HL-60 (cell line): ENCODE measurements around the gene GSTP1.
"Not testable (repeated sequence)": the region's sequence is repeated elsewhere in the genome, so short reads cannot be mapped to it uniquely, and the experiment has no call there.

Experiments
- DNase-seq, 2 experiments: peaks; one replicate each; pipeline ENCODE4 v3.0.0-alpha.2; 2010 to 2020; ENCODE audit warnings: low read depth in 1 of 2, low spot score in 1 of 2
- H3K27ac ChIP-seq: fragments of 250-450 bp; sonication (Bioruptor Pico); replicated peaks from 2 replicates; pipeline ENCODE4 v1.5.1; 2020; ENCODE audit warnings: mild to moderate bottlenecking, moderate library complexity
- H3K27me3 ChIP-seq: fragments of 250-450 bp; sonication (Bioruptor Pico); 2 replicates; pipeline ENCODE4 v1.5.1; 2021; ENCODE audit warnings: mild to moderate bottlenecking, moderate library complexity; ENCODE audit not compliant: insufficient read depth, poor library complexity, severe bottlenecking
- H3K4me3 ChIP-seq: replicated peaks from 2 replicates; pipeline ENCODE4 v1.5.1; 2011; ENCODE audit warnings: mild to moderate bottlenecking, control low read depth, low read length; ENCODE audit not compliant: insufficient read depth
- GABPA ChIP-seq: IDR thresholded peaks from 2 replicates; pipeline ENCODE4 v1.6.1; 2012; ENCODE audit warnings: low read depth
- POLR2AphosphoS5 ChIP-seq: IDR thresholded peaks from 2 replicates; pipeline ENCODE4 v1.6.1; 2012; ENCODE audit warnings: low read depth
- SPI1 ChIP-seq: IDR thresholded peaks from 2 replicates; pipeline ENCODE4 v1.6.1; 2012; ENCODE audit warnings: low read depth, mild to moderate bottlenecking, borderline replicate concordance
- TF ChIP-seq, protein P1 (sequence below): IDR thresholded peaks from one replicate; pipeline ENCODE4 v1.5.1; 2011; ENCODE audit warnings: low read length, control low read depth, inconsistent platforms; ENCODE audit not compliant: insufficient read depth
- TF ChIP-seq, protein P2 (sequence below): IDR thresholded peaks from 2 replicates; pipeline ENCODE4 v1.6.1; 2012; ENCODE audit warnings: low read depth; ENCODE audit not compliant: insufficient replicate concordance

The GSTP1 gene

DNA sequence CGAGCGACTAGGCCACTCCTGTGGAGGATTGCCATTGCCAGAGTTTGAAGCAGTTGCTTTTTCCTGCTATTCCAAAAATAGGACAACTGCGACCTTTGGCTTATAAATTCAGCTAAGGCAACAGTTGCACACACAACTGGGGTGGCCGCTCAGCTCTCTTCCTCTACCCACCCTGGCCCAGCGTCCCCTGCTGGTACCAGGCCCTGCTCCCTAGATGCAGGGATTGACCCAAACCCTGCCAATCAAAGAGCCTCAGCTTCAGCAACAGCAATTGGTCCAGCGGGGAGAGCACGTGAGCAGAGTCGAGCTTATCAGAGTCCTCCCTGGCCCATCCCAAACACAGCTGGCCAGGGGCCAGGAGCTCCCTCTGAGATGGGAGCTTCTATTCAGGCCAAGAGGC lies 38.3 kb upstream of the GSTP1 start:
- no peaks in the 10 kb centered on the region for H3K27me3 ChIP-seq
- DNase-seq, result no peak
- H3K27ac ChIP-seq, result no peak overlapping the region
- no peak overlapping the region for H3K4me3 ChIP-seq
- TF ChIP-seq, protein P1, sequence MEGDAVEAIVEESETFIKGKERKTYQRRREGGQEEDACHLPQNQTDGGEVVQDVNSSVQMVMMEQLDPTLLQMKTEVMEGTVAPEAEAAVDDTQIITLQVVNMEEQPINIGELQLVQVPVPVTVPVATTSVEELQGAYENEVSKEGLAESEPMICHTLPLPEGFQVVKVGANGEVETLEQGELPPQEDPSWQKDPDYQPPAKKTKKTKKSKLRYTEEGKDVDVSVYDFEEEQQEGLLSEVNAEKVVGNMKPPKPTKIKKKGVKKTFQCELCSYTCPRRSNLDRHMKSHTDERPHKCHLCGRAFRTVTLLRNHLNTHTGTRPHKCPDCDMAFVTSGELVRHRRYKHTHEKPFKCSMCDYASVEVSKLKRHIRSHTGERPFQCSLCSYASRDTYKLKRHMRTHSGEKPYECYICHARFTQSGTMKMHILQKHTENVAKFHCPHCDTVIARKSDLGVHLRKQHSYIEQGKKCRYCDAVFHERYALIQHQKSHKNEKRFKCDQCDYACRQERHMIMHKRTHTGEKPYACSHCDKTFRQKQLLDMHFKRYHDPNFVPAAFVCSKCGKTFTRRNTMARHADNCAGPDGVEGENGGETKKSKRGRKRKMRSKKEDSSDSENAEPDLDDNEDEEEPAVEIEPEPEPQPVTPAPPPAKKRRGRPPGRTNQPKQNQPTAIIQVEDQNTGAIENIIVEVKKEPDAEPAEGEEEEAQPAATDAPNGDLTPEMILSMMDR, result no peak
- TF ChIP-seq, protein P2, sequence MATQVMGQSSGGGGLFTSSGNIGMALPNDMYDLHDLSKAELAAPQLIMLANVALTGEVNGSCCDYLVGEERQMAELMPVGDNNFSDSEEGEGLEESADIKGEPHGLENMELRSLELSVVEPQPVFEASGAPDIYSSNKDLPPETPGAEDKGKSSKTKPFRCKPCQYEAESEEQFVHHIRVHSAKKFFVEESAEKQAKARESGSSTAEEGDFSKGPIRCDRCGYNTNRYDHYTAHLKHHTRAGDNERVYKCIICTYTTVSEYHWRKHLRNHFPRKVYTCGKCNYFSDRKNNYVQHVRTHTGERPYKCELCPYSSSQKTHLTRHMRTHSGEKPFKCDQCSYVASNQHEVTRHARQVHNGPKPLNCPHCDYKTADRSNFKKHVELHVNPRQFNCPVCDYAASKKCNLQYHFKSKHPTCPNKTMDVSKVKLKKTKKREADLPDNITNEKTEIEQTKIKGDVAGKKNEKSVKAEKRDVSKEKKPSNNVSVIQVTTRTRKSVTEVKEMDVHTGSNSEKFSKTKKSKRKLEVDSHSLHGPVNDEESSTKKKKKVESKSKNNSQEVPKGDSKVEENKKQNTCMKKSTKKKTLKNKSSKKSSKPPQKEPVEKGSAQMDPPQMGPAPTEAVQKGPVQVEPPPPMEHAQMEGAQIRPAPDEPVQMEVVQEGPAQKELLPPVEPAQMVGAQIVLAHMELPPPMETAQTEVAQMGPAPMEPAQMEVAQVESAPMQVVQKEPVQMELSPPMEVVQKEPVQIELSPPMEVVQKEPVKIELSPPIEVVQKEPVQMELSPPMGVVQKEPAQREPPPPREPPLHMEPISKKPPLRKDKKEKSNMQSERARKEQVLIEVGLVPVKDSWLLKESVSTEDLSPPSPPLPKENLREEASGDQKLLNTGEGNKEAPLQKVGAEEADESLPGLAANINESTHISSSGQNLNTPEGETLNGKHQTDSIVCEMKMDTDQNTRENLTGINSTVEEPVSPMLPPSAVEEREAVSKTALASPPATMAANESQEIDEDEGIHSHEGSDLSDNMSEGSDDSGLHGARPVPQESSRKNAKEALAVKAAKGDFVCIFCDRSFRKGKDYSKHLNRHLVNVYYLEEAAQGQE, result no peak

DNA sequence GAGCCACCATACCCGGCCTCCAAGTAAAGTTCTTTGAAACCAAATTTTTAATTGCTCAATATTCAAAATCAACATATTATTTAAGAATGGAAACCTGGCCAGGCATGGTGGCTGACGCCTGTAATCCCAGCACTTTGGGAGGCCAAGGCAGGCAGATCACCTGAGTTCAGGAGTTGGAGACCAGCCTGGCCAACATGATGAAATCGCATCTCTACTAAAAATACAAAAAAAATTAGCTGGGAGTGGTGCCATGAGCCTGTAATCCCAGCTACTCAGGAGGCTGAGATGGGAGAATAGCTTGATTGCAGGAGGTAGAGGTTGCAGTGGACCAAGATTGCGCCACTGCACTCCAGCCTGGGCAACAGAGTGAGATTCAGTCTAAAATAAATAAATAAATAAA lies 35.5 kb upstream of the GSTP1 start:
- not testable (repeated sequence) for DNase-seq, H3K4me3 ChIP-seq, H3K27ac ChIP-seq, H3K27me3 ChIP-seq

DNA sequence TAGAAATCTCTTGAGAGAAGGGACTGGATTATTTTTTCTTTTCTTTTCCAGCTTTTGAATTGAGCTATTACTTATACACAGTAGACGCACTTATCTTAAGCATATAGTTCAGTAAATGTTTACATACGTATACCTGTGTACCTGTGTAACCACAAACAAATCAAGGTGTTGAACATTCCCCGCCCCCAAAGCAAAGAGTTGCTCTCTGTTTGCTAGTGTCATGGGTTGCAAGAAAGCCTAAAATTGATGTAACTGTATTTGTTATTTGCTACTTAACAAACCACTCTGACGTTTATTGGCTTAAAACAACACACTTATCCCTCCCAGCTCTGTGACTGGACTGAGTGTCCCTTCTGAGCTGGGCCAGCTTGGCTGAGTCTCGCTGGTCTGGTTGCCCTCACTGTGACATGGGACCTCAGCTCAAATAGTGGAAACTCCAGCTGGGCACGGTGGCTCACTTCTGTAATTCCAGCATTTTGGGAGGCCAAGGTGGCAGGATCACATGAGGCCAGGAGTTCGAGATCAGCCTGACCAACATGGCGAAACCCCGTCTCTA lies 35.0 kb upstream of the GSTP1 start:
- H3K4me3 ChIP-seq, result no peak overlapping the region
- H3K27ac ChIP-seq, result no peak overlapping the region
- TF ChIP-seq, protein P1, result no peak
- TF ChIP-seq POLR2AphosphoS5 (no peak), SPI1 (no peak), GABPA (no peak)
- TF ChIP-seq, protein P2, result no peak
- no peak for DNase-seq
- no peaks in the 10 kb centered on the region for H3K27me3 ChIP-seq

DNA sequence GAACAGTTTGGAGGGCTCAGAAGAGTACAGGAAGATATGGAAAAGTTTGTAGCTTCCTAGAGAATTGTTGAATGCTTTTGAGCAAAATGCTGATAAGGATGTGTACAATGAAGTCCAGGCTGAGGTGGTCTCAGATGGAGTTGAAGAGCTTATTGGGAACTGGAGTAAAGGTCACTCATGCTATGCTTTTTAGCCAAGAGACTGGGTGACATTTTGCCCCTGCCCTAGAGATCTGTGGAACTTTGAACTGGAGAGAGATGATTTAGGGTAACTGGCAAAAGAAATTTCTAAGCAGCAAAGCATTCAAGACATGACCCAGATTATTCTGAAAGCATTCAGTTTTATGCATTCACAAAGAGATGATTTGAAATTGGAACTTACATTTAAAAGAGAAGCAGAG lies 32.5 kb upstream of the GSTP1 start:
- no peak overlapping the region for H3K27ac ChIP-seq
- H3K4me3 ChIP-seq, result no peak overlapping the region
- no peaks in the 10 kb centered on the region for H3K27me3 ChIP-seq
- DNase-seq, result no peak
- TF ChIP-seq GABPA (no peak), POLR2AphosphoS5 (no peak), SPI1 (no peak)
- TF ChIP-seq, protein P1, result no peak
- TF ChIP-seq, protein P2, result no peak

DNA sequence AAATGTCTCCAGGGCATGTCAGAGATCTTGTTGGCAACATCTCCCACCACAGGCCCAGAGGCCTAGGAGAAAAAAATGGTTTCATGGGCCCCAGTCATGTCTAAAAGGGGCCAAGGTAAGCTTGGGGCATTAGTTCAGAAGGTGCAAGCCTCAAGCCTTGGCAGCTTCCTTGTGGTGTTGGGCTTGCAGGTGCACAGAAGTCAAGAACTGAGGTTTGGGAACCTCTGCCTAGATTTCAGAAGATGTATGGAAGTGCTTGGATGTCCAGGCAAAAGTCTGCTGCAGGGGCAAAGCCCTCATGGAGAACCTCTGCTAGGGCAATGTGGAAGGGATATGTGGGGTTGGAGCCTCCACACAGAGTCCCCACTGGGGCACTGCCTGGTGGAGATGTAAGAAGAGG lies 31.9 kb upstream of the GSTP1 start:
- not testable (repeated sequence) for DNase-seq, H3K27me3 ChIP-seq, H3K4me3 ChIP-seq, H3K27ac ChIP-seq
